Smooth muscle cell (in vitro differentiated cells): Measurements from ENCODE around the gene HSD11B1. TPM values are rescaled to one million over a fixed set of nuclear protein-coding genes. Genes with fewer than 3 reads are reported as not detected.

Experiments
- DNase-seq: peaks from one replicate; lab custom pipeline; 2025; ENCODE audit not compliant: unreplicated experiment; lab: John Stamatoyannopoulos, UW
- H2AFZ ChIP-seq: fragments of 200-600 bp; sonication (generic); 2 replicates; pipeline ENCODE4 v1.6.0; 2016; ENCODE audit warnings: antibody characterized with exemption, low read depth, mild to moderate bottlenecking
- H3F3A ChIP-seq: fragments of 200-600 bp; sonication (generic); 2 replicates; pipeline ENCODE4 v1.6.0; 2017; ENCODE audit warnings: antibody characterized with exemption, low read depth
- H3K27ac ChIP-seq: fragments of 200-600 bp; sonication (generic); 2 replicates; pipeline ENCODE4 v1.5.1; 2016; ENCODE audit warnings: low read depth, mild to moderate bottlenecking
- H3K27me3 ChIP-seq: fragments of 200-600 bp; sonication (generic); 2 replicates; pipeline ENCODE4 v1.6.1; 2016; ENCODE audit warnings: low read depth, mild to moderate bottlenecking
- H3K36me3 ChIP-seq: fragments of 200-600 bp; sonication (generic); 2 replicates; pipeline ENCODE4 v1.5.1; 2016; ENCODE audit warnings: low read depth
- H3K4me1 ChIP-seq: fragments of 200-600 bp; sonication (generic); 2 replicates; pipeline ENCODE4 v1.5.1; 2016; ENCODE audit warnings: low read depth
- H3K4me2 ChIP-seq: fragments of 200-600 bp; sonication (generic); 2 replicates; pipeline ENCODE4 v1.6.0; 2016; ENCODE audit warnings: mild to moderate bottlenecking
- H3K4me3 ChIP-seq: fragments of 200-600 bp; sonication (generic); 2 replicates; pipeline ENCODE4 v1.5.1; 2016; ENCODE audit warnings: mild to moderate bottlenecking
- H3K79me2 ChIP-seq: fragments of 200-600 bp; sonication (generic); 2 replicates; pipeline ENCODE4 v1.6.0; 2016; ENCODE audit warnings: low read depth, mild to moderate bottlenecking
- H3K9ac ChIP-seq: fragments of 200-600 bp; sonication (generic); 2 replicates; pipeline ENCODE4 v1.6.0; 2016; ENCODE audit warnings: low read depth
- H3K9me3 ChIP-seq: fragments of 200-600 bp; sonication (generic); replicated peaks from 2 replicates; pipeline ENCODE4 v1.5.1; 2016; ENCODE audit warnings: low read depth
- H4K20me1 ChIP-seq: fragments of 200-600 bp; sonication (generic); 2 replicates; pipeline ENCODE4 v1.6.0; 2016; ENCODE audit warnings: low read depth
- CTCF ChIP-seq: fragments of 200-600 bp; sonication (generic); IDR thresholded peaks from 2 replicates; pipeline ENCODE4 v1.5.1; 2017; ENCODE audit warnings: borderline replicate concordance, mild to moderate bottlenecking, antibody characterized with exemption; ENCODE audit not compliant: insufficient read depth, poor library complexity, severe bottlenecking
- WGBS: methylation state at CpG from one replicate; pipeline ENCODE4 v1.1.7; 2016; ENCODE audit warnings: low lambda C conversion rate; 5-methylcytosine and 5-hydroxymethylcytosine counted together
- polyA plus RNA-seq: library from polyadenylated mRNA; unstranded; fragments of >200 nt; fragmentation: Nextera tagmentation; extraction: Ambion mirVana; gene quantifications from 2 replicates; pipeline ENCODE4 v1.2.1, GENCODE V29; 2016
- total RNA-seq: library from RNA; depleted of rRNA; stranded (reverse); fragments of >200 nt; gene quantifications from 2 replicates; pipeline ENCODE4 v1.2.3, GENCODE V29; 2014

Gene HSD11B1
- total and polyA plus RNA-seq, 2 experiments from 2014 or later: not detected

DNA sequence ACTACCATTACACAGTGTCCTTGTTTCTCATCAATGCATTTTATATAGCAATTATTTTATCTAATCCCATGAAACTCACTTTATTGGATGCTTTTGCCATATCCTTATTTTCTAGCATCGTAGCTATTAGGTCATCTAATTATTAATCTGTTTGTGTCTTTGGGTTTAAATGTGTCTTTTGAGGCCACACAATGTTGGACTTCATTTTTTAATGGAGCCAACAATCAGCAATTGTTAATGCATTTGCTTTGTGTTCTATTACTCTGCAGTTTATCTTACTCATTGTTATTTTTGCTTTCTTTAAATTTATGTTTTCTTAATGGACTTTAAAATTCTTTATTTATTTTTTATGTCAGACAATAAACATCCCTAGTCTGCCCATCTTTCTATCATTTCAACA, 1.8 kb upstream of the HSD11B1 start:
- no peaks in the 10 kb centered on the region for H3K4me1 ChIP-seq
- no peak overlapping the region for H2AFZ ChIP-seq
- H3K27ac ChIP-seq: no peak overlapping the region
- no peaks in the 10 kb centered on the region for H3K9me3 ChIP-seq
- H3F3A ChIP-seq: no peaks in the 10 kb centered on the region
- peaks cover 9% of the 10 kb centered on the region for H3K27me3 ChIP-seq
- no peak overlapping the region for H3K9ac ChIP-seq
- WGBS: 91% methylated on average over 1 of the region's 1 CpG
- TF ChIP-seq CTCF: no peak
- no peak for DNase-seq
- no peak overlapping the region for H3K4me2 ChIP-seq
- H3K36me3 ChIP-seq: no peaks in the 10 kb centered on the region
- no peaks in the 10 kb centered on the region for H4K20me1 ChIP-seq
- H3K79me2 ChIP-seq: no peaks in the 10 kb centered on the region
- H3K4me3 ChIP-seq: no peak overlapping the region

DNA sequence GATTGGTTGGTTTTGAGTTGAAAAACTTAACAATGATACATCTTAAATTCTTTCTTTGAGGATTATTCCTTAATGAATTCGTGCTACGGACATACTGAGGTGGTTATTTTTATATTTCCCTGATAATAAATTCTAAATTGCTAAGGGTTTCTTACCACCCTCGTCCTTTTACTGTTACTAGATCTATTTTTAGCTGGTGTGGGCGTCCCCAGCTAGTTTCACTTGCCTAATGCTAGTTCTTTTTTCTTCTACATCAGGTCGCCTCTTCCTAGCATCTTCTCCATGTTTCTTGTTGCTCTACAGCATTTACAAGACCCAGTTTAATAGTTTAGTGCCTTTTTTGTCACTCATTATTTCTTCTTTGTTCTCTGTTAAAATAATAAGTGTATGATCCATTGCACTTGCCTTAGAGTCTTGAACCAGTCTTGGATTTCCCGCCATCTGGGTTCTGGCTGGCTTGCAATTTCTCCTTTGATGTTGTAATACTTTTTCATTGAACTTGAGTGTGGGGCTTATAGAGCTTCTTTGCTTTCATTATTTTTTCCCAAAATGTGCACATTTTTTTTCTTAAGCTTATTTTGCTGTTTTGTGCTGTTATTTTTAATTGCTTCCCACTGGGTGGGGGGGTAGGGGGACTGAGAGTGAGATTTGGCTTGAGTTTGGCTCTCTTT, 677 bp upstream of the HSD11B1 start:
- no peak for DNase-seq
- H4K20me1 ChIP-seq: no peaks in the 10 kb centered on the region
- H3K4me3 ChIP-seq: no peak overlapping the region
- no peak overlapping the region for H2AFZ ChIP-seq
- no peaks in the 10 kb centered on the region for H3K9me3 ChIP-seq
- H3K9ac ChIP-seq: no peak overlapping the region
- H3K4me2 ChIP-seq: no peak overlapping the region
- peaks cover 1% of the 10 kb centered on the region for H3K27me3 ChIP-seq
- no peaks in the 10 kb centered on the region for H3K4me1 ChIP-seq
- no peak overlapping the region for H3K27ac ChIP-seq
- 76% methylated on average over 6 of the region's 6 CpGs for WGBS
- no peak for TF ChIP-seq CTCF
- H3K36me3 ChIP-seq: no peaks in the 10 kb centered on the region
- H3F3A ChIP-seq: no peaks in the 10 kb centered on the region
- no peaks in the 10 kb centered on the region for H3K79me2 ChIP-seq

- Histone ChIP-seq H3K4me3 (no peak overlapping the region), H3K4me1 (no peaks in the 10 kb centered on the region), H3K36me3 (no peaks in the 10 kb centered on the region), H3K27ac (no peak overlapping the region), H3K4me2 (no peak overlapping the region), H3K9ac (no peak overlapping the region), H2AFZ (no peak overlapping the region), H3K27me3 (peaks cover 4% of the 10 kb centered on the region), H3F3A (no peaks in the 10 kb centered on the region), H4K20me1 (no peaks in the 10 kb centered on the region), H3K79me2 (no peaks in the 10 kb centered on the region), H3K9me3 (no peaks in the 10 kb centered on the region)
- no peak for TF ChIP-seq CTCF
- DNase-seq: no peak
- WGBS: 89% methylated on average over 2 of the region's 2 CpGs
Observed at GRCh38 chr1:209705033-209705598, 470 bp downstream of the HSD11B1 start.

DNA sequence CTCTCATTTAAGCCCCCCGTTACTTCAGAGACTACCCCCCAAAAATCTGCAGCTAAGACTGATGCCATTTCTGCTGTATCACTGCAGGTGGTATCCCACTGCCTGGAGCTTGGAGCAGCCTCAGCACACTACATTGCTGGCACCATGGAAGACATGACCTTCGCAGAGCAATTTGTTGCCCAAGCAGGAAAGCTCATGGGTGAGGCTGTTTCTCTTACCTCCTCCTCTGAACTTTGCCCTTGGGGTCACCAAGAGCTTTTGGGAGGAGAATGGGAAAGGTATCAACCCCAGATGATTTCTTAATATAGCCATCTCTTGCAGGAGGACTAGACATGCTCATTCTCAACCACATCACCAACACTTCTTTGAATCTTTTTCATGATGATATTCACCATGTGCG, 2.0 kb downstream of the HSD11B1 start:
- Histone ChIP-seq H3K9ac (no peak overlapping the region), H2AFZ (no peak overlapping the region), H3K27me3 (peaks cover 4% of the 10 kb centered on the region), H3K79me2 (no peaks in the 10 kb centered on the region), H3K4me2 (no peak overlapping the region), H4K20me1 (no peaks in the 10 kb centered on the region), H3K4me3 (no peak overlapping the region), H3K36me3 (no peaks in the 10 kb centered on the region), H3K4me1 (no peaks in the 10 kb centered on the region), H3F3A (no peaks in the 10 kb centered on the region), H3K9me3 (no peaks in the 10 kb centered on the region), H3K27ac (no peak overlapping the region)
- no peak for DNase-seq
- TF ChIP-seq CTCF: no peak
- WGBS: 94% methylated on average over 3 of the region's 3 CpGs
